Measurements from ENCODE around the gene SNTA1. TPM values are rescaled to one million over a fixed set of nuclear protein-coding genes. Genes with fewer than 3 reads are reported as not detected.

The SNTA1 gene
- total and polyA plus RNA-seq, 2 of the 8 experiments (the other 6 are each of a cell fraction or from before 2014, with no cell fraction given) = 4.5 to 8.0 TPM

- H3K36me3 ChIP-seq (ENCODE audit: control insufficient read depth in 2 of 4, insufficient read depth in 4 of 4, low read length in 3 of 4) = no peaks in the 10 kb centered on the region
- H2AK5ac ChIP-seq (ENCODE audit: low read depth, low read length) = no peak overlapping the region
- no peak for DNase-seq (ENCODE audit: low read depth in 1 of 2, low spot score in 2 of 2)
- H3K9me3 ChIP-seq (ENCODE audit: insufficient read depth in 2 of 2, low read depth in 1 of 2, low read length in 1 of 2) = no peaks in the 10 kb centered on the region
- H3K9ac ChIP-seq (replicated peaks in 1 of 4; ENCODE audit: extremely low read depth in 1 of 4, low read depth in 3 of 4, low read length in 3 of 4) = no peak overlapping the region
- no peak overlapping the region for H2BK5ac ChIP-seq (ENCODE audit: low read depth, low read length)
- no peak overlapping the region for H3K18ac ChIP-seq (ENCODE audit: extremely low read depth, low read length)
- H4K8ac ChIP-seq (ENCODE audit: extremely low read depth, insufficient read depth, low read length) = no peak overlapping the region
- no peak overlapping the region for H3K14ac ChIP-seq (ENCODE audit: insufficient read length)
- H3K79me2 ChIP-seq (ENCODE audit: control insufficient read depth in 1 of 2, insufficient read depth in 2 of 2, low read length in 2 of 2) = no peaks in the 10 kb centered on the region
- POLR2A ChIA-PET (ENCODE audit: partially characterized antibody) = interaction anchor here (0.7 kb wide), 1 partner anchor 120 kb away, joined by 3 read pairs; no protein-coding TSS in a partner anchor
- H3K27me3 ChIP-seq (replicated peaks in 1 of 4; ENCODE audit: control insufficient read depth in 3 of 4, extremely low read depth in 1 of 4, insufficient read depth in 3 of 4, low read length in 3 of 4) = no peaks in the 10 kb centered on the region
- H3K4me2 ChIP-seq (ENCODE audit: insufficient read depth in 1 of 2, low read depth in 2 of 2, low read length in 2 of 2) = no peak overlapping the region
- H3K23ac ChIP-seq (ENCODE audit: insufficient read length) = no peak overlapping the region
- no peaks in the 10 kb centered on the region for H3K79me1 ChIP-seq (ENCODE audit: low read depth, low read length)
- no peak overlapping the region for H3K4me3 ChIP-seq (ENCODE audit: extremely low read depth in 1 of 4, insufficient read depth in 2 of 4, low read depth in 3 of 4, low read length in 4 of 4)
- H3K27ac ChIP-seq (ENCODE audit: low read depth, low read length) = no peak overlapping the region
- H3K56ac ChIP-seq (replicated peaks; ENCODE audit: insufficient read length, low read depth, low read length) = no peak overlapping the region
- no peak overlapping the region for H2AFZ ChIP-seq (ENCODE audit: low read length)
- no peak overlapping the region for H2BK20ac ChIP-seq (ENCODE audit: low read length)
- H4K5ac ChIP-seq (ENCODE audit: insufficient read length, low read depth, low read length) = no peak overlapping the region
- no peak overlapping the region for H4K91ac ChIP-seq (replicated peaks; ENCODE audit: insufficient read length, low read length)
- H3K23me2 ChIP-seq (ENCODE audit: low read depth, low read length) = no peaks in the 10 kb centered on the region
- H3K4ac ChIP-seq (replicated peaks; ENCODE audit: insufficient read length, low read depth, low read length) = no peak overlapping the region
- TF ChIP-seq POLR2A (IDR thresholded peaks at IDR 0.05; ENCODE audit: control extremely low read depth in 1 of 2, low read depth in 2 of 2, low read length in 2 of 2) = no peak
- no peak for TF ChIP-seq KDM1A (IDR thresholded peaks at IDR 0.05; ENCODE audit: borderline replicate concordance, low read length)
- TF ChIP-seq BACH1 (IDR thresholded peaks at IDR 0.05; ENCODE audit: low read length) = no peak
- TF ChIP-seq TEAD4 (IDR thresholded peaks at IDR 0.05; ENCODE audit: low read depth, low read length) = no peak
- TF ChIP-seq SRF (IDR thresholded peaks at IDR 0.05; ENCODE audit: low read depth, low read length) = no peak
- no peak overlapping the region for H2BK15ac ChIP-seq (ENCODE audit: low read length)
- peaks cover 0 to 3% (median 0%) of the 10 kb centered on the region in 4 experiments; a peak in 1 of 7 replicates for H3K4me1 ChIP-seq (replicated peaks in 1 of 4; ENCODE audit: control insufficient read depth in 3 of 4, insufficient read depth in 4 of 4, low read length in 3 of 4)
- CTCF ChIA-PET (ENCODE audit: partially characterized antibody) = interaction anchor here (0.7 to 2.5 kb wide), 2 partner anchors 9 to 49 kb away, joined by 4 to 7 read pairs; no protein-coding TSS in a partner anchor
- H2BK12ac ChIP-seq (ENCODE audit: low read depth, low read length) = no peak overlapping the region
- no peaks in the 10 kb centered on the region for H4K20me1 ChIP-seq (replicated peaks in 1 of 2; ENCODE audit: control insufficient read depth in 1 of 2, insufficient read depth in 2 of 2, low read length in 2 of 2)
- no peak for FAIRE-seq
- H2BK120ac ChIP-seq (replicated peaks; ENCODE audit: low read depth, low read length) = no peak overlapping the region
- WGBS, 2 experiments (ENCODE audit: extremely low coverage in 1 of 2, insufficient coverage in 1 of 2, insufficient read length in 1 of 2, insufficient replicate concordance in 2 of 2, low coverage in 1 of 2, low lambda C conversion rate in 2 of 2, missing lambda C conversion rate in 1 of 2) = 98% methylated on average over 3 of the region's 3 CpGs; no CpG with 5 or more reads in 1 of the 2 experiments
Measured at GRCh38 chr20:33466303-33466646, 22.7 kb upstream of the SNTA1 start.

All from H1 (cell line).